ENCODE measurements around the gene CRAT. TPM values are rescaled to one million over a fixed set of nuclear protein-coding genes. Genes with fewer than 3 reads are reported as not detected.

Gene CRAT
- 10.1 and 19.3 TPM in 2 replicates for total RNA-seq (ENCODE audit: low replicate concordance)

DNA sequence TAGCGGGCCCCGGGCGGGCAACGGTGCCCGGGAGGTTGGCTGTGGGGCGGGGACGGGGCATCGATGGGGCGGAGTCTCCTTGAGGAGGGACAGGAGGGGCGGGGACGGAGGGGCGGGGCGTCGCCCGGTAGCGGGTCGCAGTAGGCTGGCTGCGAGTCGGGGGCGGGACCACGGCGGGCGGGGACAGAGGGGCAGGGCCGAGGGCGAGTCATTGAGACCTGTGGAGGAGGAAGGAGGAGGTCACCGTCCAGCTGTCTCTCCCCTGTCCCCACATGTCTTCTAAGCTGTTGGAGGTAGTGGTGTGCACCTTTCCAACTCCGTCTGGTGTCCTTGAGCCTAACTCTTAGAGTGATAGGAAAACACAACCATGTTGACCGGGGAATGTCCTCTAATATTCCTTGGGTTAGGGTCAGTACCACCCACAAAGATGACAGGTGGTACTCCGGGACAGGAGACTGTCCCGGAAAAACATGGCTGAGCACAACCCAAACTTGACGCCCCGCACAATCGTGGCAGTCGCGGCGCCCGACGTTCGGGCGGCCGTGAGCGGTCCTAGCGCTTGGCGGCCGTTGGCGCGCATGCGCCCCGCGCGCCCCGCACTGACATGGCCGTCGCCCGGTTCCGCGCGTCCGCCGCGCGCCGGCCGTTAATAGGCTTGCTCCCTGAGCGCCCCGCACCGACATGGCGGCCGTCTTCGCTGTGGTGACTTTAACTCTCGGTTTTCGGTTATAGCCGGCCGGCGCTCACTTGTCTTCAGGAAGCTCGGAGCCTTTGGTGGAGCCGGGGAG, at the start of gene CRAT, which contains the start of gene PTPA:
CRAT (minus strand) TSS at position 54 of the 788 bp plus-strand sequence. CDS start 284 bp downstream, outside the sequence.
PTPA (plus strand) TSS at position 676 of the 788 bp plus-strand sequence. CDS start 186 bp downstream, outside the sequence.
- Mint-ChIP-seq H3K36me3 (peaks cover 5% of the 10 kb centered on the region), H3K27me3 (ENCODE audit: insufficient read depth, low read depth) (peaks cover 3% of the 10 kb centered on the region), H3K9me3 (no peaks in the 10 kb centered on the region), H3K4me3 (peak within 1 kb of the TSS; percentile 97), H3K27ac (peak within 1 kb of the TSS; percentile 95), H3K4me1 (peaks cover 31% of the 10 kb centered on the region)
- peaks cover 15% of the 10 kb centered on the region for H4K20me1 ChIP-seq (ENCODE audit: low read depth)
- H3K9ac ChIP-seq: peak within 1 kb of the TSS; percentile 62
- peak within 1 kb of the TSS; percentile 84 for H3K27ac ChIP-seq
- peaks cover 24% of the 10 kb centered on the region for H3F3A ChIP-seq (ENCODE audit: low read depth)
- peak within 1 kb of the TSS; percentile 93 for H3K4me3 ChIP-seq
- no peaks in the 10 kb centered on the region for H3K9me3 ChIP-seq (ENCODE audit: low read depth)
- H3K4me2 ChIP-seq: peak within 1 kb of the TSS; percentile 90
- H3K36me3 ChIP-seq: no peaks in the 10 kb centered on the region
- peaks cover 43% of the 10 kb centered on the region for H3K79me2 ChIP-seq (ENCODE audit: low read depth)
- peaks cover 21% of the 10 kb centered on the region for H3K27me3 ChIP-seq
- TF ChIP-seq EZH2phosphoT487 (IDR thresholded peaks at IDR 0.05) (no peak), EZH2 (IDR thresholded peaks at IDR 0.05) (no peak)
- TF ChIP-seq, protein P1, sequence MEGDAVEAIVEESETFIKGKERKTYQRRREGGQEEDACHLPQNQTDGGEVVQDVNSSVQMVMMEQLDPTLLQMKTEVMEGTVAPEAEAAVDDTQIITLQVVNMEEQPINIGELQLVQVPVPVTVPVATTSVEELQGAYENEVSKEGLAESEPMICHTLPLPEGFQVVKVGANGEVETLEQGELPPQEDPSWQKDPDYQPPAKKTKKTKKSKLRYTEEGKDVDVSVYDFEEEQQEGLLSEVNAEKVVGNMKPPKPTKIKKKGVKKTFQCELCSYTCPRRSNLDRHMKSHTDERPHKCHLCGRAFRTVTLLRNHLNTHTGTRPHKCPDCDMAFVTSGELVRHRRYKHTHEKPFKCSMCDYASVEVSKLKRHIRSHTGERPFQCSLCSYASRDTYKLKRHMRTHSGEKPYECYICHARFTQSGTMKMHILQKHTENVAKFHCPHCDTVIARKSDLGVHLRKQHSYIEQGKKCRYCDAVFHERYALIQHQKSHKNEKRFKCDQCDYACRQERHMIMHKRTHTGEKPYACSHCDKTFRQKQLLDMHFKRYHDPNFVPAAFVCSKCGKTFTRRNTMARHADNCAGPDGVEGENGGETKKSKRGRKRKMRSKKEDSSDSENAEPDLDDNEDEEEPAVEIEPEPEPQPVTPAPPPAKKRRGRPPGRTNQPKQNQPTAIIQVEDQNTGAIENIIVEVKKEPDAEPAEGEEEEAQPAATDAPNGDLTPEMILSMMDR (IDR thresholded peaks at IDR 0.05): no peak
- peak within 1 kb of the TSS; percentile 95 for H2AFZ ChIP-seq (replicated peaks)
- H3K4me1 ChIP-seq: no peaks in the 10 kb centered on the region
- DNase-seq (ENCODE audit: low spot score): peak; percentile 98

DNA sequence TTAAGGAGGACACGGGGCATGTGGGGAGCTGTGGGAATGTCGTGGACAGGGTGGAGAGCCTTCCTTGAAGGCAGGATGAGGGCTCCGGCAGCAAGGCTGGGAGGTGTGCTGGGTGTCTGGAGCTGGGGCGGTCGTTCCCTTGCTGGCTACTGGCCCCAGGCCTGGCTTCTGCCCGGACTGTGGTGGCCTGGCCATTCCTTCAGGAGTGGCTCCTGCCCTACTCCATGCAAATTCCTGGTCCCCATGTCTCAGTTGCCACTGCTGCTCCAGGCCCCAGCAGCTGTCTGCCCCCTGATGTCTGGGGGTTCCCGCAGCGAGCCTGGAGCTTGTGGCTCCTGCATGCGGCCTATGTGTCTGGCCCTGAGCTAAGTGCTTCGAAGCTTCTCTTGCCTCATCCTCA, 45.6 kb upstream of the CRAT start:
- H3K9me3 Mint-ChIP-seq: no peaks in the 10 kb centered on the region
- H3K27ac Mint-ChIP-seq: no peak overlapping the region
- H3K27me3 ChIP-seq: no peaks in the 10 kb centered on the region
- DNase-seq (ENCODE audit: low spot score): no peak
- no peaks in the 10 kb centered on the region for H3K9me3 ChIP-seq (ENCODE audit: low read depth)
- H3F3A ChIP-seq (ENCODE audit: low read depth): no peaks in the 10 kb centered on the region
- no peak overlapping the region for H3K27ac ChIP-seq
- peaks cover 5% of the 10 kb centered on the region for H3K4me1 Mint-ChIP-seq
- H3K4me3 ChIP-seq: no peak overlapping the region
- H3K27me3 Mint-ChIP-seq (ENCODE audit: insufficient read depth, low read depth): peaks cover 3% of the 10 kb centered on the region
- no peaks in the 10 kb centered on the region for H3K79me2 ChIP-seq (ENCODE audit: low read depth)
- no peak overlapping the region for H3K9ac ChIP-seq
- no peaks in the 10 kb centered on the region for H3K36me3 ChIP-seq
- H3K4me2 ChIP-seq: no peak overlapping the region
- peaks cover 9% of the 10 kb centered on the region for H3K36me3 Mint-ChIP-seq
- no peak overlapping the region for H3K4me3 Mint-ChIP-seq
- no peak overlapping the region for H2AFZ ChIP-seq (replicated peaks)
- TF ChIP-seq, protein P1 (IDR thresholded peaks at IDR 0.05): no peak
- TF ChIP-seq EZH2phosphoT487 (IDR thresholded peaks at IDR 0.05) (no peak), EZH2 (IDR thresholded peaks at IDR 0.05) (no peak)
- H4K20me1 ChIP-seq (ENCODE audit: low read depth): no peaks in the 10 kb centered on the region
- no peaks in the 10 kb centered on the region for H3K4me1 ChIP-seq

DNA sequence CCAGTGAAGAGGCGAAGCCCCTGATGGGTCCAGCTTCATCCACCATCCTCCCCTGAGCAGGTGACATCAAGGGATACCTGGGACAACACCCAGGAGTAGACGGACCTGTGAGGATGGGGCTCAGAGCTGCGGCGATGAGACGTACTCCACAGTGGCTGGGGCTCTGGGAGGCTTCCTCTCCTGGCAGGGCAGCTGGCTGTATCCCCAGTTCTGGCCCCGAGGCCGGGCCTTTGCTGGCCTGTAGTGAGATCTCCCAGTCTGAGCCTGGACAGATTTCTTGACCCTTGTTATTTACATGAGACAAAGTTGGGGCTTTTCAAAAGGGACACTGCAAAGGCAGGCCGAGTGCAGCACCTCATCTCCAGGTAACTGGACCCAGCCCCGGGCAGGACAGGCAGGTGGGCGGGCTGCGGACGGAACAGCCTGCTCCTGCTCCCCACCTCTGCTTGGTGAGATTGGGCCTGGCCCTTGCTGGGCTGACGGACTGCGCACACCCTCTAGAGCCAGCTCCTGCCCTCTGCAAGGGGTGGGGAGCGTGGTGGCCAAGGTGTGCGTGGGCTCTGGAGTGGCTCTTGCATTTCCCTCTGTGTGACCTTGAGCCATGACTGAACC, 44.4 kb upstream of the CRAT start:
- H3K79me2 ChIP-seq (ENCODE audit: low read depth): no peaks in the 10 kb centered on the region
- no peak overlapping the region for H3K4me3 Mint-ChIP-seq
- no peak overlapping the region for H3K27ac Mint-ChIP-seq
- H4K20me1 ChIP-seq (ENCODE audit: low read depth): no peaks in the 10 kb centered on the region
- H3K4me2 ChIP-seq: no peak overlapping the region
- no peak for DNase-seq (ENCODE audit: low spot score)
- H3K9me3 Mint-ChIP-seq: no peaks in the 10 kb centered on the region
- no peak overlapping the region for H3K4me3 ChIP-seq
- H3K27me3 Mint-ChIP-seq (ENCODE audit: insufficient read depth, low read depth): peaks cover 2% of the 10 kb centered on the region
- H3K4me1 Mint-ChIP-seq: peaks cover 5% of the 10 kb centered on the region
- H3F3A ChIP-seq (ENCODE audit: low read depth): no peaks in the 10 kb centered on the region
- H3K9me3 ChIP-seq (ENCODE audit: low read depth): no peaks in the 10 kb centered on the region
- H2AFZ ChIP-seq (replicated peaks): no peak overlapping the region
- no peak for TF ChIP-seq EZH2phosphoT487 (IDR thresholded peaks at IDR 0.05)
- TF ChIP-seq EZH2 (IDR thresholded peaks at IDR 0.05): no peak
- TF ChIP-seq, protein P1 (IDR thresholded peaks at IDR 0.05): no peak
- no peak overlapping the region for H3K9ac ChIP-seq
- H3K36me3 Mint-ChIP-seq: peaks cover 9% of the 10 kb centered on the region
- no peaks in the 10 kb centered on the region for H3K27me3 ChIP-seq
- H3K36me3 ChIP-seq: no peaks in the 10 kb centered on the region
- no peak overlapping the region for H3K27ac ChIP-seq
- H3K4me1 ChIP-seq: no peaks in the 10 kb centered on the region

Measured in neural progenitor cell (in vitro differentiated cells).